ENCODE measurements around the gene CLEC2D.

Gene CLEC2D

GRCh38 chr12:9669534-9669933, at the start of gene CLEC2D:
Gene CLEC2D (plus strand): TSS chr12:9669713. CDS start chr12:9669735, 22 bp downstream.
- TF ChIP-seq CTCF (conservative IDR thresholded peaks at IDR 0.05; ENCODE audit: control insufficient read depth, insufficient read depth, low read depth, low read length) = no peak
- no peak for DNase-seq (ENCODE audit: low read depth)
- H3K4me3 ChIP-seq (ENCODE audit: control insufficient read depth, low read depth, low read length) = no peak within 1 kb of the TSS

- H3K4me3 ChIP-seq (ENCODE audit: control insufficient read depth, low read depth, low read length) = no peak overlapping the region
- TF ChIP-seq CTCF (conservative IDR thresholded peaks at IDR 0.05; ENCODE audit: control insufficient read depth, insufficient read depth, low read depth, low read length) = no peak
- no peak for DNase-seq (ENCODE audit: low read depth)
These were observed 44.5 kb upstream of the CLEC2D start for GRCh38 chr12:9625019-9625418.

GRCh38 chr12:9626291-9626690, 43.2 kb upstream of the CLEC2D start:
- no peak for TF ChIP-seq CTCF (conservative IDR thresholded peaks at IDR 0.05; ENCODE audit: control insufficient read depth, insufficient read depth, low read depth, low read length)
- no peak overlapping the region for H3K4me3 ChIP-seq (ENCODE audit: control insufficient read depth, low read depth, low read length)
- no peak for DNase-seq (ENCODE audit: low read depth)

- no peak for DNase-seq (ENCODE audit: low read depth)
- H3K4me3 ChIP-seq (ENCODE audit: control insufficient read depth, low read depth, low read length) = no peak overlapping the region
- no peak for TF ChIP-seq CTCF (conservative IDR thresholded peaks at IDR 0.05; ENCODE audit: control insufficient read depth, insufficient read depth, low read depth, low read length)
These were observed 42.7 kb upstream of the CLEC2D start for GRCh38 chr12:9626821-9627220.

- DNase-seq (ENCODE audit: low read depth) = no peak
- no peak overlapping the region for H3K4me3 ChIP-seq (ENCODE audit: control insufficient read depth, low read depth, low read length)
- no peak for TF ChIP-seq CTCF (conservative IDR thresholded peaks at IDR 0.05; ENCODE audit: control insufficient read depth, insufficient read depth, low read depth, low read length)
These were observed 36.7 kb upstream of the CLEC2D start for GRCh38 chr12:9632766-9633165.

GRCh38 chr12:9634177-9634803, 35.2 kb upstream of the CLEC2D start:
- H3K4me3 ChIP-seq (ENCODE audit: control insufficient read depth, low read depth, low read length) = no peak overlapping the region
- TF ChIP-seq CTCF (conservative IDR thresholded peaks at IDR 0.05; ENCODE audit: control insufficient read depth, insufficient read depth, low read depth, low read length) = peak; percentile 76

More at GRCh38 chr12:9634177-9634803, 35.2 kb upstream of the CLEC2D start:
- peak; percentile 59 for DNase-seq (ENCODE audit: low read depth)

All from fibroblast of mammary gland (primary cell).